ENCODE results near the gene NFIA. TPM values are rescaled to one million over a fixed set of nuclear protein-coding genes. Genes with fewer than 3 reads are reported as not detected.

Gene NFIA
- total and polyA plus RNA-seq, 2 of the 13 experiments (the other 11 are each of a cell fraction or from before 2014, with no cell fraction given) = 14.7 to 28.5 TPM

- 0 out of 2 replicates have a peak, but pooled peaks have one; percentile 31 for TF ChIP-seq SP2 (CRISPR knock-in tag; IDR thresholded peaks at IDR 0.05)
- TF ChIP-seq RERE (CRISPR knock-in tag; IDR thresholded peaks at IDR 0.05; ENCODE audit: low read depth) = no peak
- no peak for TF ChIP-seq ZBTB46 (CRISPR knock-in tag; IDR thresholded peaks at IDR 0.05; ENCODE audit: borderline replicate concordance)
- no peak for TF ChIP-seq STAT6 (CRISPR knock-in tag; IDR thresholded peaks at IDR 0.05; ENCODE audit: borderline replicate concordance)
- TF ChIP-seq ZGPAT (CRISPR knock-in tag; IDR thresholded peaks at IDR 0.05) = peak; percentile 63; the same call in 1 of the 2 replicates
- TF ChIP-seq ETV5 (CRISPR knock-in tag; IDR thresholded peaks at IDR 0.05; ENCODE audit: borderline replicate concordance) = peak; percentile 79; the same call in 1 of the 2 replicates
- peak; percentile 19; the same call in 1 of the 2 replicates for TF ChIP-seq HMG20A (CRISPR knock-in tag; IDR thresholded peaks at IDR 0.05; ENCODE audit: borderline replicate concordance)
- no peak for TF ChIP-seq ZNF24 (IDR thresholded peaks at IDR 0.05)
- 0 out of 2 replicates have a peak, but pooled peaks have one; percentile 29 for TF ChIP-seq MAX (IDR thresholded peaks at IDR 0.05)
- TF ChIP-seq LCORL (IDR thresholded peaks at IDR 0.05) = no peak
- peak; percentile 58; the same call in 1 of the 2 replicates for TF ChIP-seq LCORL (CRISPR knock-in tag; IDR thresholded peaks at IDR 0.05)
- no peak for TF ChIP-seq ZEB1 (IDR thresholded peaks at IDR 0.05; ENCODE audit: insufficient replicate concordance, low read depth)
- no peak for TF ChIP-seq RCOR2 (CRISPR knock-in tag; IDR thresholded peaks at IDR 0.05)
- no peak for TF ChIP-seq HINFP (CRISPR knock-in tag; IDR thresholded peaks at IDR 0.05; ENCODE audit: low read depth)
- no peak for TF ChIP-seq RAD51 (IDR thresholded peaks at IDR 0.05; ENCODE audit: borderline replicate concordance)
Observed at GRCh38 chr1:61079898-61080336, 2.4 kb upstream of the NFIA start (continued).
